GM12878 (cell line): Measurements from ENCODE around the gene CYP46A1. TPM values are rescaled to one million over a fixed set of nuclear protein-coding genes. Genes with fewer than 3 reads are reported as not detected.

Experiments
- ATAC-seq: fragments of 200-7000 bp; cut with Tn5 transposase; 3 replicates; pipeline ENCODE4 v1.9.1; 2020; ENCODE audit warnings: mild to moderate bottlenecking, moderate library complexity
- BruUV-seq: library from RNA; stranded (reverse); fragments of 400-500 nt; replicated peaks from 2 replicates; lab custom pipeline; 2021; lab: Mats Ljungman, UMichigan
- CTCF ChIA-PET: fragments of 300-600 bp; sonication (Branson Sonifier 250); formaldehyde crosslinking; extraction: SDS; loops from one replicate; lab custom pipeline; 2021; ENCODE audit warnings: inconsistent platforms; lab: Yijun Ruan, JAX
- POLR2A ChIA-PET: fragments of 350-600 bp; formaldehyde crosslinking; extraction: SDS; loops from one replicate; lab custom pipeline; 2021; ENCODE audit warnings: inconsistent platforms; lab: Charles Lee
- RAD21 ChIA-PET: fragments of 300-600 bp; sonication (Branson Sonifier 250); formaldehyde crosslinking; loops from one replicate; lab custom pipeline; 2023; ENCODE audit warnings: antibody characterized with exemption; ENCODE audit not compliant: unreplicated experiment; lab: Charles Lee
- SMC1A ChIA-PET: fragments of 300-600 bp; sonication (Branson Sonifier 250); formaldehyde crosslinking; loops from one replicate; lab custom pipeline; 2023; ENCODE audit not compliant: unreplicated experiment, uncharacterized antibody; lab: Charles Lee
- DNase-seq: peaks from one replicate; pipeline ENCODE4 v3.0.0-alpha.2; 2011; ENCODE audit warnings: low read depth, low spot score
- FAIRE-seq: peaks from 3 replicates; lab custom pipeline; 2011; peaks lifted over from hg19 to GRCh38; lab: Jason Lieb, UNC
- H2AFZ ChIP-seq: 2 replicates; pipeline ENCODE4 v1.6.0; 2011; ENCODE audit warnings: low read depth, low read length, control low read depth; ENCODE audit not compliant: control insufficient read depth
- H3K27ac ChIP-seq: 2 replicates; pipeline ENCODE4 v1.5.1; 2011; ENCODE audit warnings: control low read depth; ENCODE audit not compliant: control insufficient read depth, insufficient read depth
- H3K27me3 ChIP-seq, 2 experiments: replicated peaks in 1 of 2; 2 replicates each; pipeline versions ENCODE4 v1.6.0 to v1.6.1; 2011; ENCODE audit warnings: low read length in 1 of 2; ENCODE audit not compliant: control insufficient read depth in 2 of 2, insufficient read depth in 2 of 2
- H3K36me3 ChIP-seq, 2 experiments: 2 replicates each; pipeline ENCODE4 v1.5.1; 2011; ENCODE audit warnings: low read length in 1 of 2; ENCODE audit not compliant: control insufficient read depth in 2 of 2, insufficient read depth in 2 of 2
- H3K4me1 ChIP-seq: 2 replicates; pipeline ENCODE4 v1.6.1; 2011; ENCODE audit warnings: mild to moderate bottlenecking, low read length, moderate library complexity, mixed read lengths; ENCODE audit not compliant: control insufficient read depth, insufficient read depth
- H3K4me2 ChIP-seq: 2 replicates; pipeline ENCODE4 v1.6.0; 2011; ENCODE audit warnings: control low read depth; ENCODE audit not compliant: control insufficient read depth, insufficient read depth
- H3K4me3 ChIP-seq: fragments of 200-600 bp; sonication (generic); 2 replicates; pipeline ENCODE4 v1.5.1; 2016
- H3K79me2 ChIP-seq: 2 replicates; pipeline ENCODE4 v1.6.0; 2011; ENCODE audit warnings: low read length; ENCODE audit not compliant: control insufficient read depth, insufficient read depth
- H3K9ac ChIP-seq: 2 replicates; pipeline ENCODE4 v1.8.0; 2011; ENCODE audit warnings: low read length, control low read depth, mixed read lengths; ENCODE audit not compliant: control insufficient read depth, insufficient read depth
- H3K9me3 ChIP-seq: replicated peaks from 3 replicates; pipeline ENCODE4 v1.5.1; 2011; ENCODE audit warnings: mild to moderate bottlenecking, low read length; ENCODE audit not compliant: control insufficient read depth, insufficient read depth
- H4K20me1 ChIP-seq: 2 replicates; pipeline ENCODE4 v1.6.0; 2011; ENCODE audit not compliant: control insufficient read depth, insufficient read depth
- BHLHE40 ChIP-seq, 2 experiments: fragments of 450-650 bp in 1 of 2; IDR thresholded peaks; 2 replicates each; pipeline ENCODE4 v1.6.1; 2011 to 2017; ENCODE audit warnings: low read depth in 2 of 2, borderline replicate concordance in 1 of 2, improper control_type of control experiment in 1 of 2, low read length in 1 of 2, mild to moderate bottlenecking in 1 of 2
- EP300 ChIP-seq, 2 experiments: fragments of 150-350 bp in 1 of 2; IDR thresholded peaks; 2 replicates each; pipeline ENCODE4 v1.6.1; 2011 to 2012; ENCODE audit warnings: low read depth in 2 of 2, low read length in 2 of 2, borderline replicate concordance in 1 of 2, improper control_type of control experiment in 1 of 2, inconsistent platforms in 1 of 2; ENCODE audit not compliant: control insufficient read depth in 1 of 2
- GABPA ChIP-seq: IDR thresholded peaks from 2 replicates; pipeline ENCODE4 v1.6.1; 2014; ENCODE audit warnings: antibody characterized with exemption, low read depth, mild to moderate bottlenecking, inconsistent platforms
- IRF4 ChIP-seq: IDR thresholded peaks from 2 replicates; pipeline ENCODE4 v1.6.1; 2011; ENCODE audit warnings: low read depth, low read length
- KAT2A ChIP-seq: conservative IDR thresholded peaks from 2 replicates; pipeline ENCODE4 v1.6.1; 2011; ENCODE audit warnings: low read depth, low read length; ENCODE audit not compliant: control insufficient read depth
- RCOR1 ChIP-seq: conservative IDR thresholded peaks from 2 replicates; pipeline ENCODE4 v1.6.1; 2012; ENCODE audit warnings: low read depth, low read length, improper control_type of control experiment
- ZNF274 ChIP-seq: IDR thresholded peaks from one replicate; pipeline ENCODE4 v1.8.0; 2011; ENCODE audit not compliant: insufficient read length, insufficient read depth
- ZZZ3 ChIP-seq: IDR thresholded peaks from 2 replicates; pipeline ENCODE4 v1.6.1; 2011; ENCODE audit warnings: low read depth; ENCODE audit not compliant: control insufficient read depth, insufficient read length
- WGBS: methylation state at CpG from one replicate; pipeline ENCODE4 v1.1.6; 2016; ENCODE audit warnings: low lambda C conversion rate; ENCODE audit not compliant: insufficient replicate concordance, insufficient coverage; ENCODE audit errors: missing lambda C conversion rate; 5-methylcytosine and 5-hydroxymethylcytosine counted together
- in situ Hi-C: fragments of 300-500 bp; cut with MboI; formaldehyde crosslinking; loops from 9 replicates; pipeline ENCODE4 v1.14.3; 2018; ENCODE audit warnings: mixed read lengths
- intact Hi-C: fragments of 100-400 bp; cut with micrococcal nuclease; formaldehyde crosslinking; loops from one replicate; pipeline ENCODE4 v1.14.2; 2022; ENCODE audit not compliant: unreplicated experiment
- polyA plus RNA-seq, 11 experiments: library from polyadenylated mRNA; depleted of rRNA in 4 of 11; unstranded in 6 of 11; stranded (reverse) in 5 of 11; fragments of >200 nt; fragmentation: Nextera tagmentation in 4 of 11; fragmentation: Illumina TruSeq in 1 of 11; extraction: Ambion mirVana in 4 of 11; extraction: Trizol in 1 of 11; gene quantifications; 1 replicate in 1 of 11; 2 replicates in 10 of 11; pipeline versions ENCODE4 v1.2.1 to v1.2.3, GENCODE V29; 2011 to 2016; ENCODE audit warnings: inconsistent platforms in 2 of 11, missing spikeins in 2 of 11, low read depth in 1 of 11
- total RNA-seq, 4 experiments: library from RNA; depleted of rRNA in 3 of 4; stranded (reverse); fragments of >200 nt in 3 of 4; fragmentation: Illumina TruSeq in 1 of 4; extraction: Trizol in 1 of 4; gene quantifications; 2 replicates each; pipeline versions ENCODE4 v1.2.1 to v1.2.3, GENCODE V29; 2013 to 2021
- TF ChIP-seq, protein P1 (sequence below): IDR thresholded peaks from 2 replicates; pipeline ENCODE4 v1.6.1; 2012; ENCODE audit warnings: low read depth, low read length, improper control_type of control experiment
- TF ChIP-seq, protein P2 (sequence below): fragments of 150-350 bp; IDR thresholded peaks from 2 replicates; pipeline ENCODE4 v1.6.1; 2014; ENCODE audit warnings: mild to moderate bottlenecking, low read depth, low read length
- TF ChIP-seq, protein P3 (sequence below): IDR thresholded peaks from 2 replicates; pipeline ENCODE4 v1.6.1; 2012; ENCODE audit warnings: low read depth, low read length, improper control_type of control experiment

CYP46A1 gene
- total and polyA plus RNA-seq, 10 of the 15 experiments (the other 5 are each of a cell fraction or from before 2014, with no cell fraction given) = 0.04 to 0.11 TPM; not detected in 8

DNA sequence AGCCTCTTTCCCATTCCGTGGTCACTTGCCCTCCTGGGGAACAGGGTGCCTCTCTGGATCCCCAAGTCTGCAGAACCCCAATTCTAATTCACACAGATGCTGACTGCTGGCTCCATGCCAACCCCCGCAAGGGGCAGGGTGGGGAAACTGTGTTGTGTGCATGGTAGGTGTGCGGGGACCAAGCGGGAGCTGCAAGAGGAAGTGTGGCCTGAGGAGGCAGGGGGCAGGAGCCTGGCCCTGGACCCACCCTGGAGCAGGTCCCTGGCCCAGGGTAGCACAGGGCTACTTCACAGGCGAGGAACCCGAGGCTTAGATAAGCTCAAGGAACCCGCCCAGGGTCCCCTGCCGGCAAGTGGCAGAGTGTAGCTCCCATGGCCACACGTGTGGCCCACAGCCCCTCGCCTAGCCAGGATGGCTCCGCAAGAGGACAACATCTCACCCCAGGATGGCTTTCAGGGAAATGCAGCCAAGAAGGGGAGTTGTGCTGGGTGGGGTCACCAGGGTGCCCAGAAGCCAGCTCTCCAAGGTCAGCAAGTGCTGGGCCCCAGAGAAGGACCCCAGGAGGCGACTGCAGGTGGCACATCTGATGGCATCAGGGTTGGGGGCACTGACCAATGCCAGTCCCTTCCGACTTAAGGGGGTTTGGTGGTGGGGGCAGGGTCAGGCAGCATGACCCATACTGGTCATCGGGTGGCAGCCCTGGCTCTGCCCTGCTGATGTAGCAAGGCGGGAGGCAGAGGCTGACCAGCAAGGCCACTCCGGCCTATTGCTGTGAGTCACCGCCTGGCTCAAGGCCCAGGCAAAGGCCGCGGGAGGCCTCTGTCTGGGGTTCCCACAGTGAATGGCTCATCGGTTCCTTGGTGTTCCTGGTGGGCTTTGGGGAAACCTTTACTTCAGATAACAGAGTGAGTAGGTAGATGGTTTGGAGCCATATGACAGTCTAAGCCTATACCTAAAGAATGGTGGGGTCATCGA lies 71.8 kb downstream of the CYP46A1 start:
- CTCF ChIA-PET = no interaction called here
- H3K27ac ChIP-seq = no peak overlapping the region
- POLR2A ChIA-PET = no interaction called here
- SMC1A ChIA-PET = no interaction called here
- H3K4me3 ChIP-seq = no peak overlapping the region
- H2AFZ ChIP-seq = no peak overlapping the region
- H3K79me2 ChIP-seq = no peaks in the 10 kb centered on the region
- no peak for ATAC-seq
- TF ChIP-seq EP300 (IDR thresholded peaks at IDR 0.05; ENCODE audit: borderline replicate concordance in 1 of 2, control insufficient read depth in 1 of 2, low read depth in 2 of 2, low read length in 2 of 2) (no peak), RCOR1 (no peak), ZNF274 (no peak)
- TF ChIP-seq, all 136 proteins: peak for 0
- in situ Hi-C loops (no loop called here), intact Hi-C loops (no loop called here)
- 55% methylated on average over 21 of the region's 21 CpGs for WGBS
- Histone ChIP-seq H4K20me1 (no peaks in the 10 kb centered on the region), H3K4me2 (no peak overlapping the region), H3K9ac (no peak overlapping the region), H3K9me3 (no peaks in the 10 kb centered on the region), H3K4me1 (peaks cover 6% of the 10 kb centered on the region), H3K36me3 (no peaks in the 10 kb centered on the region), H3K27me3 (peaks cover 2 to 4% of the 10 kb centered on the region in 2 experiments; a peak in 2 of 4 replicates)
- no TSS peak for BruUV-seq
- RAD21 ChIA-PET = no interaction called here
- no peak for FAIRE-seq
- DNase-seq = no peak

DNA sequence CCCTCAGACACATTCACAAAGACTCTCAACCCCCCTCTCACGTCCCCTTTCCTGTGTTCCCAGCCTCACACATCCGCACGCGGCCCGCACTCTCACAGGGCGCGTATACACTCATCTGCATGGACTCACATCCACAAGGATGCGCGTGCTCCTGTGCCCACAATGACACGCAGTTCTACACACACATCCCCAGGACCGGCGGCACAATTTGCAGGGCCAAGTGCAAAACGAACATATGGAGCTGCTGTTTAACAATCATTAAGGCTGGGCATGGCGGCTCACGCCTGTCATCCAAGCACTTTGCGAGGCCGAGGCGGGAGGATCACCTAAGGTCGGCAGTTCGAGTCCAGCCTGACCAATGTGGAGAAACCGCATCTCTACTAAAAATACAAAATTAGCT lies 72.7 kb downstream of the CYP46A1 start:
- intact Hi-C loops = no loop called here
- ChIA-PET RAD21 (no interaction called here), POLR2A (no interaction called here), CTCF (no interaction called here), SMC1A (no interaction called here)
- in situ Hi-C loops = no loop called here
- Histone ChIP-seq H3K27ac (no peak overlapping the region), H3K27me3 (peaks cover 2 to 4% of the 10 kb centered on the region in 2 experiments; a peak in 2 of 4 replicates), H3K36me3 (no peaks in the 10 kb centered on the region), H4K20me1 (no peaks in the 10 kb centered on the region), H2AFZ (no peak overlapping the region), H3K79me2 (no peaks in the 10 kb centered on the region), H3K9me3 (no peaks in the 10 kb centered on the region), H3K9ac (no peak overlapping the region), H3K4me3 (no peak overlapping the region), H3K4me1 (peaks cover 6% of the 10 kb centered on the region), H3K4me2 (no peak overlapping the region)
- 67% methylated on average over 21 of the region's 21 CpGs for WGBS
- FAIRE-seq (no peak), DNase-seq (no peak), ATAC-seq (no peak)
- BruUV-seq = no TSS peak
- TF ChIP-seq BHLHE40 (IDR thresholded peaks at IDR 0.05; ENCODE audit: borderline replicate concordance in 1 of 2, low read depth in 2 of 2, low read length in 1 of 2) = no peak
- TF ChIP-seq ZZZ3 = no peak
- TF ChIP-seq IRF4 = no peak
- TF ChIP-seq, protein P1, sequence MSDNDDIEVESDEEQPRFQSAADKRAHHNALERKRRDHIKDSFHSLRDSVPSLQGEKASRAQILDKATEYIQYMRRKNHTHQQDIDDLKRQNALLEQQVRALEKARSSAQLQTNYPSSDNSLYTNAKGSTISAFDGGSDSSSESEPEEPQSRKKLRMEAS = no peak
- TF ChIP-seq GABPA = no peak
- no peak for TF ChIP-seq KAT2A
- TF ChIP-seq, protein P2, sequence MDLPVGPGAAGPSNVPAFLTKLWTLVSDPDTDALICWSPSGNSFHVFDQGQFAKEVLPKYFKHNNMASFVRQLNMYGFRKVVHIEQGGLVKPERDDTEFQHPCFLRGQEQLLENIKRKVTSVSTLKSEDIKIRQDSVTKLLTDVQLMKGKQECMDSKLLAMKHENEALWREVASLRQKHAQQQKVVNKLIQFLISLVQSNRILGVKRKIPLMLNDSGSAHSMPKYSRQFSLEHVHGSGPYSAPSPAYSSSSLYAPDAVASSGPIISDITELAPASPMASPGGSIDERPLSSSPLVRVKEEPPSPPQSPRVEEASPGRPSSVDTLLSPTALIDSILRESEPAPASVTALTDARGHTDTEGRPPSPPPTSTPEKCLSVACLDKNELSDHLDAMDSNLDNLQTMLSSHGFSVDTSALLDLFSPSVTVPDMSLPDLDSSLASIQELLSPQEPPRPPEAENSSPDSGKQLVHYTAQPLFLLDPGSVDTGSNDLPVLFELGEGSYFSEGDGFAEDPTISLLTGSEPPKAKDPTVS = no peak
- TF ChIP-seq, protein P3, sequence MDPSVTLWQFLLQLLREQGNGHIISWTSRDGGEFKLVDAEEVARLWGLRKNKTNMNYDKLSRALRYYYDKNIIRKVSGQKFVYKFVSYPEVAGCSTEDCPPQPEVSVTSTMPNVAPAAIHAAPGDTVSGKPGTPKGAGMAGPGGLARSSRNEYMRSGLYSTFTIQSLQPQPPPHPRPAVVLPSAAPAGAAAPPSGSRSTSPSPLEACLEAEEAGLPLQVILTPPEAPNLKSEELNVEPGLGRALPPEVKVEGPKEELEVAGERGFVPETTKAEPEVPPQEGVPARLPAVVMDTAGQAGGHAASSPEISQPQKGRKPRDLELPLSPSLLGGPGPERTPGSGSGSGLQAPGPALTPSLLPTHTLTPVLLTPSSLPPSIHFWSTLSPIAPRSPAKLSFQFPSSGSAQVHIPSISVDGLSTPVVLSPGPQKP = no peak
